NCI-H748 (cell line): ENCODE measurements around the gene KRT72.
A peak's percentile ranks its signal among the peaks of the same experiment; 100 is the strongest.

Experiments used
- DNase-seq: peaks from one replicate; lab custom pipeline; 2025; ENCODE audit not compliant: unreplicated experiment; lab: John Stamatoyannopoulos, UW

Gene KRT72

GRCh38 chr12:52580496-52580895 lies 20.8 kb downstream of the KRT72 start:
- DNase-seq: peak; percentile 79

- no peak for DNase-seq
Measured at GRCh38 chr12:52579468-52580465, 21.5 kb downstream of the KRT72 start.

GRCh38 chr12:52578469-52578868 lies 22.8 kb downstream of the KRT72 start:
- DNase-seq: no peak

GRCh38 chr12:52577316-52577715 lies 23.9 kb downstream of the KRT72 start:
- DNase-seq: no peak

GRCh38 chr12:52575948-52576347 lies 25.3 kb downstream of the KRT72 start:
- DNase-seq: no peak

GRCh38 chr12:52575256-52575655 lies 26.0 kb downstream of the KRT72 start:
- DNase-seq: no peak

GRCh38 chr12:52573743-52574142 lies 27.5 kb downstream of the KRT72 start, which contains the start of gene KRT74:
Gene KRT74 (minus strand): TSS chr12:52573843. CDS start chr12:52573777, 66 bp downstream.
- DNase-seq: no peak

- DNase-seq: no peak
Measured at GRCh38 chr12:52573306-52573705, 28.0 kb downstream of the KRT72 start.

- DNase-seq: no peak
Measured at GRCh38 chr12:52570511-52570910, 30.8 kb downstream of the KRT72 start.

- no peak for DNase-seq
Measured at GRCh38 chr12:52568111-52568510, 33.2 kb downstream of the KRT72 start.

GRCh38 chr12:52566847-52567291 lies 34.4 kb downstream of the KRT72 start:
- DNase-seq: no peak

- no peak for DNase-seq
Measured at GRCh38 chr12:52564582-52564981, 36.7 kb downstream of the KRT72 start.

GRCh38 chr12:52561880-52562449 lies 39.3 kb downstream of the KRT72 start:
- no peak for DNase-seq

GRCh38 chr12:52559979-52560378 lies 41.3 kb downstream of the KRT72 start:
- DNase-seq: no peak

- DNase-seq: peak; percentile 28
Measured at GRCh38 chr12:52558781-52559445, 42.4 kb downstream of the KRT72 start.

- no peak for DNase-seq
Measured at GRCh38 chr12:52557476-52557875, 43.8 kb downstream of the KRT72 start.

- DNase-seq: no peak
Measured at GRCh38 chr12:52555577-52555976, 45.7 kb downstream of the KRT72 start.

- DNase-seq: no peak
Measured at GRCh38 chr12:52552681-52553195, 48.5 kb downstream of the KRT72 start, which contains the start of gene KRT71. Gene KRT71 (minus strand): TSS chr12:52553145. CDS start chr12:52553077, 68 bp downstream.

GRCh38 chr12:52552055-52552454 lies 49.2 kb downstream of the KRT72 start:
- DNase-seq: no peak

GRCh38 chr12:52551216-52551865 lies 49.9 kb downstream of the KRT72 start:
- DNase-seq: no peak

- DNase-seq: no peak
Measured at GRCh38 chr12:52546126-52546525, 55.1 kb downstream of the KRT72 start.
